GM12878 (cell line): Measurements from ENCODE around the gene TXNDC12. TPM values are rescaled to one million over a fixed set of nuclear protein-coding genes. Genes with fewer than 3 reads are reported as not detected.
A peak's percentile ranks its signal among the peaks of the same experiment; 100 is the strongest.

Experiments
- BCL3 ChIP-seq: IDR thresholded peaks from 2 replicates; pipeline ENCODE4 v1.6.1; 2011; ENCODE audit warnings: borderline replicate concordance, low read depth, mild to moderate bottlenecking, moderate library complexity, low read length; ENCODE audit not compliant: insufficient read depth, poor library complexity, severe bottlenecking
- DPF2 ChIP-seq: fragments of 450-650 bp; IDR thresholded peaks from 2 replicates; pipeline ENCODE4 v1.6.1; 2017; ENCODE audit warnings: mild to moderate bottlenecking
- EZH2 ChIP-seq: IDR thresholded peaks from 2 replicates; pipeline ENCODE4 v1.6.1; 2012; ENCODE audit warnings: low read depth, mild to moderate bottlenecking, control low read depth, inconsistent platforms, low read length, borderline replicate concordance; ENCODE audit not compliant: control insufficient read depth
- FOXM1 ChIP-seq: IDR thresholded peaks from 2 replicates; pipeline ENCODE4 v1.6.1; 2012; ENCODE audit warnings: low read depth, mild to moderate bottlenecking, inconsistent platforms, low read length, moderate library complexity
- IKZF2 ChIP-seq, 2 experiments: fragments of 450-650 bp; IDR thresholded peaks; 2 replicates each; pipeline ENCODE4 v1.6.1; 2017; ENCODE audit warnings: mild to moderate bottlenecking in 2 of 2, moderate library complexity in 2 of 2
- JUND ChIP-seq: IDR thresholded peaks from 2 replicates; pipeline ENCODE4 v1.6.1; 2012; ENCODE audit warnings: low read depth, mild to moderate bottlenecking, low read length, improper control_type of control experiment, moderate library complexity
- MTA2 ChIP-seq: fragments of 450-650 bp; IDR thresholded peaks from 2 replicates; pipeline ENCODE4 v1.6.1; 2016; ENCODE audit warnings: low read depth, mild to moderate bottlenecking, moderate library complexity
- NFIC ChIP-seq: IDR thresholded peaks from 2 replicates; pipeline ENCODE4 v1.6.1; 2012; ENCODE audit warnings: low read depth, mild to moderate bottlenecking, inconsistent platforms, low read length, moderate library complexity
- NFXL1 ChIP-seq: fragments of 450-650 bp; IDR thresholded peaks from 2 replicates; pipeline ENCODE4 v1.6.1; 2017; ENCODE audit warnings: antibody characterized with exemption, mild to moderate bottlenecking, borderline replicate concordance
- RB1 ChIP-seq: fragments of 450-650 bp; formaldehyde crosslinking; IDR thresholded peaks from 2 replicates; pipeline ENCODE4 v1.6.1; 2017; ENCODE audit warnings: mild to moderate bottlenecking, borderline replicate concordance
- SKIL ChIP-seq: fragments of 450-650 bp; IDR thresholded peaks from 2 replicates; pipeline ENCODE4 v1.6.1; 2017; ENCODE audit warnings: mild to moderate bottlenecking, low read depth, inconsistent platforms; ENCODE audit not compliant: poor library complexity, severe bottlenecking
- SMARCA5 ChIP-seq: fragments of 450-650 bp; IDR thresholded peaks from 2 replicates; pipeline ENCODE4 v1.6.1; 2017; ENCODE audit warnings: mild to moderate bottlenecking
- SREBF2 ChIP-seq: IDR thresholded peaks from 2 replicates; pipeline ENCODE4 v1.6.1; 2012; ENCODE audit warnings: mild to moderate bottlenecking, low read length
- SUPT20H ChIP-seq: IDR thresholded peaks from 2 replicates; pipeline ENCODE4 v1.6.1; 2011; ENCODE audit warnings: low read depth, mild to moderate bottlenecking, low read length, moderate library complexity, borderline replicate concordance; ENCODE audit not compliant: control insufficient read depth
- TARDBP ChIP-seq: IDR thresholded peaks from 2 replicates; pipeline ENCODE4 v1.6.1; 2016; ENCODE audit warnings: borderline replicate concordance
- YBX1 ChIP-seq: fragments of 450-650 bp; IDR thresholded peaks from 2 replicates; pipeline ENCODE4 v1.6.1; 2016; ENCODE audit warnings: antibody characterized with exemption
- ZNF217 ChIP-seq: fragments of 450-650 bp; IDR thresholded peaks from 2 replicates; pipeline ENCODE4 v1.6.1; 2017; ENCODE audit warnings: antibody characterized with exemption, mild to moderate bottlenecking
- polyA plus RNA-seq, 11 experiments: library from polyadenylated mRNA; depleted of rRNA in 4 of 11; unstranded in 6 of 11; stranded (reverse) in 5 of 11; fragments of >200 nt; fragmentation: Nextera tagmentation in 4 of 11; fragmentation: Illumina TruSeq in 1 of 11; extraction: Ambion mirVana in 4 of 11; extraction: Trizol in 1 of 11; gene quantifications; 1 replicate in 1 of 11; 2 replicates in 10 of 11; pipeline versions ENCODE4 v1.2.1 to v1.2.3, GENCODE V29; 2011 to 2016; ENCODE audit warnings: inconsistent platforms in 2 of 11, missing spikeins in 2 of 11, low read depth in 1 of 11
- total RNA-seq, 4 experiments: library from RNA; depleted of rRNA in 3 of 4; stranded (reverse); fragments of >200 nt in 3 of 4; fragmentation: Illumina TruSeq in 1 of 4; extraction: Trizol in 1 of 4; gene quantifications; 2 replicates each; pipeline versions ENCODE4 v1.2.1 to v1.2.3, GENCODE V29; 2013 to 2021
- TF ChIP-seq, protein P1 (sequence below): fragments of 450-650 bp; IDR thresholded peaks from 2 replicates; pipeline ENCODE4 v1.6.1; 2017; ENCODE audit warnings: low read depth, mild to moderate bottlenecking, moderate library complexity
- TF ChIP-seq, protein P2 (sequence below): fragments of 450-650 bp; IDR thresholded peaks from 2 replicates; pipeline ENCODE4 v1.6.1; 2016; ENCODE audit warnings: mild to moderate bottlenecking
- TF ChIP-seq, protein P3 (sequence below): fragments of 450-650 bp; formaldehyde crosslinking; IDR thresholded peaks from 2 replicates; pipeline ENCODE4 v1.5.0; 2022; ENCODE audit warnings: mild to moderate bottlenecking, missing genetic modification characterization

The TXNDC12 gene
- total and polyA plus RNA-seq, 10 of the 15 experiments (the other 5 are each of a cell fraction or from before 2014, with no cell fraction given): 6.7 to 41.7 (median 17.7) TPM

DNA sequence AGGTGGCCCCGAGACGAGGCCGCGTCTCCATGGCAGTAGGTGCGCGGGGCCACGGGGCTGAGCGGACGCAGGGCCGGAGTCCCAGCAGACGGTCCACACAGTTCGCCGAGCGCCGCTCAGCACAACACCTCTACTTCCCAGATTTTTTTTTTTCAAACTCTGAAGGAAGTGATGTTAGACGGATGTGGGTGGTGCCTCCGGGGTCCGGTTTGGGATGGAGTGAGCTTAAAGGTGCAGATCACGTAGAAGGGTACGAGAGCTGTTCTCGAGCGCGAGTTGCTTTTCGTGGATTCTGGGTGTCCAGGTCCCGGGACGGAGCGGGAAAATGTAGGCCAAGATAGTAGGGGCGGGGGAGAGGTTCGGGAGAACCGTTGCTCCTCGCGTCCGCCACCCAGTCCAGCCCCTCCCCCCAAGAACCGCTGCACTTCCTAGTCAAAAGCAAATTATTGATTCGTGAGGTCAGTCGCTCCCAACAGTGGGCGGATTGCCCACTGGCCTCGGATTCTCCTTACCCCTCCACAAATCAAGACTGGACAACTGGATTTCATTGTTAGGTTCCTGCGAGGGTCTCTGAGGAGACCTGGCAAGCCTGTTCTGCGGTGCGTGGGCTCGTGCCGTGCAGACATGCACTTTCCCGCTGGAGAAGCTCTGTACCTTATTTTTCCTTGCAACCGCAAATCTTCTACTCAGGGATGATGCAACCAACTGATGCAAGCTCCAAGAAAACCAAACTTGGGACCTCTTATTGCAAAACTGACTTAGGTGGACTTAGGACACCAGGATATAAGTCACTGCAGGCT, at the start of gene TXNDC12 (continued):
- TF ChIP-seq, protein P1, sequence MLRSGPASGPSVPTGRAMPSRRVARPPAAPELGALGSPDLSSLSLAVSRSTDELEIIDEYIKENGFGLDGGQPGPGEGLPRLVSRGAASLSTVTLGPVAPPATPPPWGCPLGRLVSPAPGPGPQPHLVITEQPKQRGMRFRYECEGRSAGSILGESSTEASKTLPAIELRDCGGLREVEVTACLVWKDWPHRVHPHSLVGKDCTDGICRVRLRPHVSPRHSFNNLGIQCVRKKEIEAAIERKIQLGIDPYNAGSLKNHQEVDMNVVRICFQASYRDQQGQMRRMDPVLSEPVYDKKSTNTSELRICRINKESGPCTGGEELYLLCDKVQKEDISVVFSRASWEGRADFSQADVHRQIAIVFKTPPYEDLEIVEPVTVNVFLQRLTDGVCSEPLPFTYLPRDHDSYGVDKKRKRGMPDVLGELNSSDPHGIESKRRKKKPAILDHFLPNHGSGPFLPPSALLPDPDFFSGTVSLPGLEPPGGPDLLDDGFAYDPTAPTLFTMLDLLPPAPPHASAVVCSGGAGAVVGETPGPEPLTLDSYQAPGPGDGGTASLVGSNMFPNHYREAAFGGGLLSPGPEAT: peak; percentile 95
- TF ChIP-seq, protein P2, sequence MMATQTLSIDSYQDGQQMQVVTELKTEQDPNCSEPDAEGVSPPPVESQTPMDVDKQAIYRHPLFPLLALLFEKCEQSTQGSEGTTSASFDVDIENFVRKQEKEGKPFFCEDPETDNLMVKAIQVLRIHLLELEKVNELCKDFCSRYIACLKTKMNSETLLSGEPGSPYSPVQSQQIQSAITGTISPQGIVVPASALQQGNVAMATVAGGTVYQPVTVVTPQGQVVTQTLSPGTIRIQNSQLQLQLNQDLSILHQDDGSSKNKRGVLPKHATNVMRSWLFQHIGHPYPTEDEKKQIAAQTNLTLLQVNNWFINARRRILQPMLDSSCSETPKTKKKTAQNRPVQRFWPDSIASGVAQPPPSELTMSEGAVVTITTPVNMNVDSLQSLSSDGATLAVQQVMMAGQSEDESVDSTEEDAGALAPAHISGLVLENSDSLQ: no peak; the same call in 1 of the 2 replicates
- no peak for TF ChIP-seq TARDBP
- no peak for TF ChIP-seq EZH2
- peak; percentile 57; the same call in 1 of the 2 replicates for TF ChIP-seq RB1
- no peak for TF ChIP-seq NFXL1
- TF ChIP-seq SREBF2: no peak
- TF ChIP-seq SMARCA5: no peak
- 0 out of 2 replicates have a peak, but pooled peaks have one; percentile 20 for TF ChIP-seq NFIC
- TF ChIP-seq JUND: no peak
- peak; percentile 27; the same call in 1 of the 2 replicates for TF ChIP-seq MTA2
- no peak for TF ChIP-seq FOXM1
- no peak for TF ChIP-seq SKIL
- TF ChIP-seq ZNF217: no peak
- TF ChIP-seq, protein P3, sequence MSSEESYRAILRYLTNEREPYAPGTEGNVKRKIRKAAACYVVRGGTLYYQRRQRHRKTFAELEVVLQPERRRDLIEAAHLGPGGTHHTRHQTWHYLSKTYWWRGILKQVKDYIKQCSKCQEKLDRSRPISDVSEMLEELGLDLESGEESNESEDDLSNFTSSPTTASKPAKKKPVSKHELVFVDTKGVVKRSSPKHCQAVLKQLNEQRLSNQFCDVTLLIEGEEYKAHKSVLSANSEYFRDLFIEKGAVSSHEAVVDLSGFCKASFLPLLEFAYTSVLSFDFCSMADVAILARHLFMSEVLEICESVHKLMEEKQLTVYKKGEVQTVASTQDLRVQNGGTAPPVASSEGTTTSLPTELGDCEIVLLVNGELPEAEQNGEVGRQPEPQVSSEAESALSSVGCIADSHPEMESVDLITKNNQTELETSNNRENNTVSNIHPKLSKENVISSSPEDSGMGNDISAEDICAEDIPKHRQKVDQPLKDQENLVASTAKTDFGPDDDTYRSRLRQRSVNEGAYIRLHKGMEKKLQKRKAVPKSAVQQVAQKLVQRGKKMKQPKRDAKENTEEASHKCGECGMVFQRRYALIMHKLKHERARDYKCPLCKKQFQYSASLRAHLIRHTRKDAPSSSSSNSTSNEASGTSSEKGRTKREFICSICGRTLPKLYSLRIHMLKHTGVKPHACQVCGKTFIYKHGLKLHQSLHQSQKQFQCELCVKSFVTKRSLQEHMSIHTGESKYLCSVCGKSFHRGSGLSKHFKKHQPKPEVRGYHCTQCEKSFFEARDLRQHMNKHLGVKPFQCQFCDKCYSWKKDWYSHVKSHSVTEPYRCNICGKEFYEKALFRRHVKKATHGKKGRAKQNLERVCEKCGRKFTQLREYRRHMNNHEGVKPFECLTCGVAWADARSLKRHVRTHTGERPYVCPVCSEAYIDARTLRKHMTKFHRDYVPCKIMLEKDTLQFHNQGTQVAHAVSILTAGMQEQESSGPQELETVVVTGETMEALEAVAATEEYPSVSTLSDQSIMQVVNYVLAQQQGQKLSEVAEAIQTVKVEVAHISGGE (CRISPR knock-in tag): no peak
- TF ChIP-seq YBX1: no peak
- peak; percentile 56 to 65; a peak in 3 of 4 replicates for TF ChIP-seq IKZF2 (IDR thresholded peaks at IDR 0.05)
- no peak for TF ChIP-seq BCL3
- TF ChIP-seq DPF2: no peak; the same call in none of the 2 replicates
- TF ChIP-seq SUPT20H: no peak
